HAP-1 (cell line): ENCODE results near the gene DMXL1.
A peak's percentile ranks its signal among the peaks of the same experiment; 100 is the strongest.
"Not testable (repeated sequence)": the region's sequence is repeated elsewhere in the genome, so short reads cannot be mapped to it uniquely, and the experiment has no call there.

Experiments
- DNase-seq, 2 experiments: peaks; one replicate each; pipeline ENCODE4 v3.0.0-alpha.2; 2016 to 2020; ENCODE audit warnings: low spot score in 2 of 2
- H3K27me3 ChIP-seq: fragments of 250-450 bp; sonication (Bioruptor Pico); 2 replicates; pipeline ENCODE4 v1.5.1; 2020; ENCODE audit warnings: low read depth, mild to moderate bottlenecking, moderate library complexity
- H3K36me3 ChIP-seq: fragments of 250-450 bp; sonication (Bioruptor Pico); replicated peaks from 2 replicates; pipeline ENCODE4 v1.5.1; 2020; ENCODE audit warnings: mild to moderate bottlenecking
- H3K4me1 ChIP-seq: fragments of 250-450 bp; sonication (Bioruptor Pico); 2 replicates; pipeline ENCODE4 v1.5.1; 2020; ENCODE audit warnings: mild to moderate bottlenecking
- H3K4me3 ChIP-seq: fragments of 250-450 bp; sonication (Bioruptor Pico); 2 replicates; pipeline ENCODE4 v1.5.1; 2020; ENCODE audit warnings: mild to moderate bottlenecking, moderate library complexity
- H3K9me3 ChIP-seq: fragments of 250-450 bp; sonication (Bioruptor Pico); 2 replicates; pipeline ENCODE4 v1.5.1; 2020; ENCODE audit warnings: mild to moderate bottlenecking, moderate library complexity
- in situ Hi-C: fragments of 300-500 bp; cut with MboI; formaldehyde crosslinking; loops from 3 replicates; pipeline ENCODE4 v1.14.3; 2020; ENCODE audit warnings: low sequenced_read_pairs, inconsistent platforms, mixed read lengths

The DMXL1 gene

GRCh38 chr5:119220576-119221197 lies 149.8 kb downstream of the DMXL1 start:
- H3K27me3 ChIP-seq = no peaks in the 10 kb centered on the region
- no peaks in the 10 kb centered on the region for H3K4me1 ChIP-seq
- H3K36me3 ChIP-seq = peaks cover 3% of the 10 kb centered on the region; the same call in 1 of the 2 replicates

GRCh38 chr5:119221330-119221729 lies 150.4 kb downstream of the DMXL1 start:
- Histone ChIP-seq H3K4me3 (no peak overlapping the region), H3K9me3 (no peaks in the 10 kb centered on the region), H3K4me1 (no peaks in the 10 kb centered on the region), H3K36me3 (peaks cover 3% of the 10 kb centered on the region; the same call in 1 of the 2 replicates), H3K27me3 (no peaks in the 10 kb centered on the region)
- in situ Hi-C loops = no loop called here
- DNase-seq = no peak

More at GRCh38 chr5:119220576-119221197, 149.8 kb downstream of the DMXL1 start:
- Histone ChIP-seq H3K4me3 (no peak overlapping the region), H3K9me3 (no peaks in the 10 kb centered on the region)
- in situ Hi-C loops = no loop called here
- no peak for DNase-seq

DNA sequence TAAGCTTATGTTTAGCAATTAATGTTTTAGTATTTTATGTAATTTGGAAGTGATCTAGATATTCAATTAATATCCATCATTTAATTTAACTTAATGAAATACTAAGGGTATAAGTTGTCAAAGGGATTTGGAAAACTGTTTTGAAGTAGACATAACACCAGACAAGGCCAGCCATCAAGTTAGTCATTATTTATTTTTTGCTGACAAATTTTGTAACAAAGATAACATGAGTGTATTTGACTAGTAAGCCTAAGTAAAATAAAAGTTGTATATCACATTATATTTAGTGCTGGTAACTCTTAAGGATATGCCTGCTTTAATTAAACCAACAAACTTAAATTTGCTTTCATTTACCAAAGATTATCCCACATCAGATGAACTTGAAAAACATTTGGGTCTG lies 159.1 kb downstream of the DMXL1 start:
- Histone ChIP-seq H3K27me3 (no peaks in the 10 kb centered on the region), H3K9me3 (no peaks in the 10 kb centered on the region), H3K36me3 (no peaks in the 10 kb centered on the region; the same call in 1 of the 2 replicates), H3K4me3 (no peak overlapping the region), H3K4me1 (no peaks in the 10 kb centered on the region; the same call in 1 of the 2 replicates)
- no peak for DNase-seq
- in situ Hi-C loops = no loop called here

DNA sequence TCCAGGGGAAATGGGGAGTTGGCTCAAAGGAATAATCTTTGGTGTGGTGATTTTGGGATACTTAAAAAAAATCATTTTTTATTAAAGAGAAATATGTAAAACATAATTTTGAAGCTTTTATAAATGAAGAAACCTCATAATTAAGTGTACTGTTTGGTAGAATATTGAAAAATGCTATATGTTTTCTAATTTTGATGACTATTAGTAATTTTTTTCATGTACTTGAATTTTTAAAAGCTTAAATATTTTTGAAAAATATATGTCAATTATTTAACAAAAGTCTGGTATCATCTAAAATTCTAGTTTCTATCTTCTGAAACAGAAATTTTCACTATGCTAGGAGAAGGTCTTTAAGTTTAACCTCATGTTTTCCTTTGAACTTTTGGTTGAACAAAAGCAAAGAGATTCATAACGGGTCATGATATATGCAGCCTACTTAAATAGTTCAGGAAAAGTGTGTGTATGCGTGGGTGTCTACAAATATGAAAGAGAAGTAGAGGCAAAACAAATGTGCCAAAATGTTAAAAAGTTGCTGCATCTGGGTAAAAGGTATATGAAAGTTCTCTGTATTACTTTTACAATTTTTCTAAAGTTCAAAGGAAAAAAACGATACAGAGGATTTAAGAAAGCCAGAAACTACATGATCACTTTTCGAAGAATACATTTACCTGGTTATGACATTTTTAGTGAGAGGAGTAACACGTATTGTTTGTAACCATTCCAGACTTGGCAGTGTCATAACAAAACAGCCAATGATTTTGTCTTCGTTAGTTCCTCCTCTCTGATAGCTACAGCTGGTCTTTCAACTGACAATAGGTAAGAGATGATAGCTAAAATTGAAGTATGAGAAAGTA lies 167.6 kb downstream of the DMXL1 start:
- no peaks in the 10 kb centered on the region; the same call in none of the 2 replicates for H3K36me3 ChIP-seq
- H3K9me3 ChIP-seq = no peaks in the 10 kb centered on the region

DNA sequence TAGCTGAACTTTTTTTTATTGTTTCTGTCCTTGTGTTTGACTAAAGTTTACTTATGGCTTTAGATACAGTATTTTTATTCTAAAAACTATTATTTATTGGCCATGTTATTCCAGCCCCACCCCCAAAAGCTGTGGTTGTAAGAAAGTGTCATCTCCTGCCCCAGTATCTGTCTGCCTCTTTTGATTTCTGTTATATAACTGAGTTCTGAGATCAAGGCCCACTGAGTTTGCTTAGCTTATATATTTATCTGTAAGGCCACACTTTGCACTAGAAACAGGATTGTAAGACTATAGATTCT lies 168.2 kb downstream of the DMXL1 start:
- H3K36me3 ChIP-seq = no peaks in the 10 kb centered on the region; the same call in 1 of the 2 replicates
- H3K4me1 ChIP-seq = no peaks in the 10 kb centered on the region
- DNase-seq = no peak
- in situ Hi-C loops = no loop called here
- H3K9me3 ChIP-seq = no peaks in the 10 kb centered on the region
- no peak overlapping the region for H3K4me3 ChIP-seq
- H3K27me3 ChIP-seq = no peaks in the 10 kb centered on the region

More for the DNA sequence above, 167.6 kb downstream of the DMXL1 start:
- Histone ChIP-seq H3K4me3 (no peak overlapping the region), H3K27me3 (no peaks in the 10 kb centered on the region), H3K4me1 (no peaks in the 10 kb centered on the region)
- no peak for DNase-seq
- in situ Hi-C loops = no loop called here

DNA sequence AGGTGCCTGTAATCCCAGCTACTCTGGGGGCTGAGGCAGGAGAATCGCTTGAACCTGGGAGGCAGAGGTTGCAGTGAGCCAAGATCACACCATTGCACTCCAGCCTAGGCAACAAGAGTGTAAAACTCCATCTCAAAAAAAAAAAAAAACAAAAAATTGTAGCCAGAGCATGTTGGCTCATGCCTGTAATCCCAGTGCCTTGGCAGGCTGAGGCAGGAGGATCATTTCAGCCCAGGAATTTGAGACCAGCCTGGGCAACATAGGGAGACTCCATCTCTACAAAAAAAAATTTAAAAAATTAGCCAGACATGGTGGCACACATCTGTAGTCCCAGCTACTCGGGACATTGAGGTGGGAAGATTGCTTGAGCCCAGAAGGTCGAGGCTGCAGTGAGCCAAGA lies 168.9 kb downstream of the DMXL1 start:
- H3K9me3 ChIP-seq, H3K4me1 ChIP-seq, in situ Hi-C loops, H3K4me3 ChIP-seq, H3K36me3 ChIP-seq, DNase-seq, H3K27me3 ChIP-seq: not testable (repeated sequence)

GRCh38 chr5:119243888-119244287 lies 173.0 kb downstream of the DMXL1 start:
- peaks cover 9% of the 10 kb centered on the region for H3K4me1 ChIP-seq
- no peak for DNase-seq
- no peaks in the 10 kb centered on the region for H3K36me3 ChIP-seq
- H3K9me3 ChIP-seq = no peaks in the 10 kb centered on the region
- in situ Hi-C loops = no loop called here
- no peaks in the 10 kb centered on the region for H3K27me3 ChIP-seq
- H3K4me3 ChIP-seq = no peak overlapping the region

- no peak overlapping the region for H3K4me3 ChIP-seq
- no peak for DNase-seq
- no peaks in the 10 kb centered on the region for H3K27me3 ChIP-seq
- no peaks in the 10 kb centered on the region for H3K36me3 ChIP-seq
- no peaks in the 10 kb centered on the region for H3K9me3 ChIP-seq
- in situ Hi-C loops = no loop called here
- peaks cover 5% of the 10 kb centered on the region for H3K4me1 ChIP-seq
Measured at GRCh38 chr5:119250946-119251901, 180.3 kb downstream of the DMXL1 start.

DNA sequence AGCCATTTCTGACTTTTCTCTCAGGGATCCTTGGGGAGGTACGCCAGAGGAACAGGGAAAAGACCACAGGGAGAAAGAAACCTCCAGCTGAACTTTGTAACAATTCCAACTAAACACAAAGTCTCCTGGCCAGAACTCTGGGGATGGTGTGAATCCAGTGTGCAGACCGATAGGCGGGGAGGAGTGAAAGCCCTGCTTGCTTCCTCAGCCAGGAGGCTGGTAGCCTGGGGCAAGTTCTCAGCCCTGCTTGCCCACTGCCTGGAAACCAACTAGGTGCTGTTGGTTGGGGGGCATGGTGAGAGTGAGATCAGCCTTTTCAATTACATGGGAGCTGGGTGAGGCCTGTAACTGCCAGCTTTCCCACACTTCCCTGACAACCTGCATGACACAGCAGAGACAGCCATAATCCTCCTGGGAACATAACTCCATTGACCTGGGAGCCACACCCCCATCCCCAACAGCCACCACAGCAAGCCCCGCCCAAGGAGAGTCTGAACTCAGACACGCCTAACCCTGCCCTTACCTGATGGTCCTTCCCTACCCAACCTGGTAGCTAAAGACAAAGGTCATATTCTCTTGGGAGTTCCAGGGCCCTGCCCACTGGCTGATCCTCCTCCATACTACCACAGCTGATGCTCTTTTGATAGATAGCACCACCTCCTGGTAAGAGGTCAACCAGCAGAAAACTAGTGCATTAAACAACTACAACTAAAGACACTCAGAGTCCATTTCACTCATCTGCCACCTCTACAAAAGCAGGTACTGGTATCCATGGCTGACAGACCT lies 184.9 kb downstream of the DMXL1 start:
- in situ Hi-C loops = no loop called here
- no peaks in the 10 kb centered on the region for H3K27me3 ChIP-seq
- no peaks in the 10 kb centered on the region for H3K36me3 ChIP-seq
- no peaks in the 10 kb centered on the region for H3K9me3 ChIP-seq
- H3K4me3 ChIP-seq = no peak overlapping the region
- H3K4me1 ChIP-seq = peaks cover 5% of the 10 kb centered on the region
- peak; percentile 45 to 72 for DNase-seq

GRCh38 chr5:119257613-119258012 lies 186.7 kb downstream of the DMXL1 start:
- Histone ChIP-seq H3K36me3 (no peaks in the 10 kb centered on the region), H3K9me3 (peaks cover 3% of the 10 kb centered on the region; the same call in 1 of the 2 replicates), H3K27me3 (no peaks in the 10 kb centered on the region), H3K4me1 (peaks cover 5% of the 10 kb centered on the region), H3K4me3 (no peak overlapping the region)
- in situ Hi-C loops = no loop called here
- DNase-seq = no peak

GRCh38 chr5:119263639-119264038 lies 192.8 kb downstream of the DMXL1 start:
- no peak overlapping the region for H3K4me3 ChIP-seq

DNA sequence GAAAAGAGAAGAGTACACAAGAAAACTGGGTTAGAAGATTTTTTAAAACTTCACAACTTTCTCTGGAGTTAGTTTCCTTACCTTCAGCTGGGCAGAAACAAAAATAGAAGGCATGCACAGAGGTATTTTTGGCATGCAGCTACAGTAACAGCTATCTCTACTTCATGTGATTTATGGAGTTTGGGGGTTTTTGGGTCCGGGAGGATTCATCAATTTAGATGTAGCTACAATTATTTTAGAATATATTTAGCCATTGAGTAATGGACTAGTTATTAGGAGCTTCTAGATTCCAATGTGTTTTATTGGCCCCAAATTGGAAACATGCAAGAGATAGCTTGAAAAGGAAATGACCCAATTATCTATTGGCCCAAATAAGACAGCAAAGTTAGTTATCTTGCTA lies 193.3 kb downstream of the DMXL1 start:
- no peak overlapping the region for H3K4me3 ChIP-seq
- peaks cover 4% of the 10 kb centered on the region for H3K4me1 ChIP-seq
- H3K36me3 ChIP-seq = no peaks in the 10 kb centered on the region
- no peaks in the 10 kb centered on the region for H3K27me3 ChIP-seq
- DNase-seq = no peak
- H3K9me3 ChIP-seq = peaks cover 7% of the 10 kb centered on the region; the same call in 1 of the 2 replicates
- in situ Hi-C loops = no loop called here

More at GRCh38 chr5:119263639-119264038, 192.8 kb downstream of the DMXL1 start:
- Histone ChIP-seq H3K36me3 (no peaks in the 10 kb centered on the region), H3K27me3 (no peaks in the 10 kb centered on the region), H3K9me3 (peaks cover 7% of the 10 kb centered on the region; the same call in 1 of the 2 replicates), H3K4me1 (peaks cover 4% of the 10 kb centered on the region)
- in situ Hi-C loops = no loop called here
- DNase-seq = no peak

DNA sequence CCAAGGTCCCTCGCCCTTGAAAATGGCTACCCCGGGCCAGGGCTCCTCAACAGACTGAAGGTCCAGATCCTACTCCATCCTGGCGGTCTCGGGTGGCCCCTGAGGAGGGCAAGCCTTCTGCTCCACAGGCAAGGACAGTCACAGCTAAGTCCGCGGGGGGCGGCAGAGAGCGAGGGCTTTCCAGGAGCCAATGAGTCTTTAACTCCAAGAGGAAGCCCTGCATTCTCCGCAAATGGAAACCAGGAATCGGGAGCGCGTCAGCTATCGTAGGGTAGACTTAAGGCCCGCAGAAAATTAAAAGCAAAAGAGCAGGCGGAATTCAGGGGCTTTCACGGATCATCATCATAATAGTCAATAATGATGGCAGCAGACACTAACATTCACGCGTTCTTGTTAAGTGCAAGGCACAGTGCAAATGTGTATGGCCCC lies 197.1 kb downstream of the DMXL1 start:
- H3K36me3 ChIP-seq = no peaks in the 10 kb centered on the region
- H3K4me1 ChIP-seq = peaks cover 7% of the 10 kb centered on the region
- no peaks in the 10 kb centered on the region for H3K27me3 ChIP-seq
- in situ Hi-C loops = no loop called here
- DNase-seq = no peak
- peak overlapping the region; percentile 69 for H3K4me3 ChIP-seq
- 0 out of 2 replicates have a peak, but pooled peaks cover 2% of the 10 kb centered on the region for H3K9me3 ChIP-seq
